GM19438 (cell line): Measurements from ENCODE around the gene MSL3.

Source experiments
- ATAC-seq: cut with Tn5 transposase; IDR thresholded peaks from one replicate; pipeline ENCODE4 v1.9.1; 2021; ENCODE audit warnings: low read depth; ENCODE audit not compliant: unreplicated experiment

MSL3 gene

GRCh38 chrX:11757719-11758399, at the start of gene MSL3:
MSL3 (plus strand) TSS chrX:11758237; CDS start chrX:11758264, 27 bp downstream.
- ATAC-seq = peak; percentile 37

- no peak for ATAC-seq
Observed at GRCh38 chrX:11722304-11722703, 35.7 kb upstream of the MSL3 start.

GRCh38 chrX:11724122-11725017, 33.7 kb upstream of the MSL3 start:
- ATAC-seq = peak; percentile 63

GRCh38 chrX:11725631-11726442, 32.2 kb upstream of the MSL3 start:
- no peak for ATAC-seq

GRCh38 chrX:11728556-11728955, 29.5 kb upstream of the MSL3 start:
- ATAC-seq = no peak

GRCh38 chrX:11733614-11734013, 24.4 kb upstream of the MSL3 start:
- no peak for ATAC-seq

- ATAC-seq = peak; percentile 51
Observed at GRCh38 chrX:11739776-11740175, 18.3 kb upstream of the MSL3 start.

GRCh38 chrX:11740794-11741193, 17.2 kb upstream of the MSL3 start:
- no peak for ATAC-seq

- no peak for ATAC-seq
Observed at GRCh38 chrX:11741574-11741973, 16.5 kb upstream of the MSL3 start.

- no peak for ATAC-seq
Observed at GRCh38 chrX:11745881-11746280, 12.2 kb upstream of the MSL3 start.

GRCh38 chrX:11750046-11750445, 8.0 kb upstream of the MSL3 start:
- no peak for ATAC-seq

GRCh38 chrX:11750694-11751093, 7.3 kb upstream of the MSL3 start:
- no peak for ATAC-seq

- no peak for ATAC-seq
Observed at GRCh38 chrX:11751261-11751660, 6.8 kb upstream of the MSL3 start.

GRCh38 chrX:11753668-11754067, 4.4 kb upstream of the MSL3 start:
- ATAC-seq = no peak

- no peak for ATAC-seq
Observed at GRCh38 chrX:11754958-11755645, 2.9 kb upstream of the MSL3 start.

- no peak for ATAC-seq
Observed at GRCh38 chrX:11755724-11756123, 2.3 kb upstream of the MSL3 start.

GRCh38 chrX:11756354-11757318, 1.4 kb upstream of the MSL3 start:
- ATAC-seq = no peak

- ATAC-seq = no peak
Observed at GRCh38 chrX:11757397-11757718, 679 bp upstream of the MSL3 start.

- peak; percentile 41 for ATAC-seq
Observed at GRCh38 chrX:11758400-11759171, 549 bp downstream of the MSL3 start.
